ACC112 (cell line): Measurements from ENCODE around the gene AKAP6.

Experiments used
- H2AFZ ChIP-seq: fragments of 200-600 bp; sonication (generic); one replicate; pipeline ENCODE4 v1.6.0; 2017; ENCODE audit warnings: antibody characterized with exemption, low read length; ENCODE audit not compliant: unreplicated experiment
- H3K27ac ChIP-seq: fragments of 200-600 bp; sonication (generic); 2 replicates; pipeline ENCODE4 v1.5.1; 2014; ENCODE audit warnings: low read depth, mild to moderate bottlenecking, antibody characterized with exemption, low read length, moderate library complexity
- H3K27me3 ChIP-seq: fragments of 200-600 bp; sonication (generic); 2 replicates; pipeline ENCODE4 v1.6.1; 2014; ENCODE audit warnings: mild to moderate bottlenecking, antibody characterized with exemption, low read length, moderate library complexity, mixed read lengths; ENCODE audit not compliant: insufficient read depth
- H3K36me3 ChIP-seq: fragments of 200-600 bp; sonication (generic); 2 replicates; pipeline ENCODE4 v1.6.1; 2016; ENCODE audit warnings: mild to moderate bottlenecking, antibody characterized with exemption, low read length, moderate library complexity, mixed read lengths; ENCODE audit not compliant: insufficient read depth
- H3K4me1 ChIP-seq: fragments of 200-600 bp; sonication (generic); one replicate; pipeline ENCODE4 v1.6.1; 2016; ENCODE audit warnings: low read length, mixed read lengths; ENCODE audit not compliant: insufficient read depth, unreplicated experiment, control insufficient read depth
- H3K4me3 ChIP-seq: fragments of 200-600 bp; sonication (generic); 2 replicates; pipeline ENCODE4 v1.5.1; 2014; ENCODE audit warnings: mild to moderate bottlenecking, low read depth, low read length
- H3K79me2 ChIP-seq: fragments of 200-600 bp; sonication (generic); one replicate; pipeline ENCODE4 v1.6.0; 2016; ENCODE audit warnings: low read length; ENCODE audit not compliant: control insufficient read depth, unreplicated experiment, insufficient read depth

The AKAP6 gene

DNA sequence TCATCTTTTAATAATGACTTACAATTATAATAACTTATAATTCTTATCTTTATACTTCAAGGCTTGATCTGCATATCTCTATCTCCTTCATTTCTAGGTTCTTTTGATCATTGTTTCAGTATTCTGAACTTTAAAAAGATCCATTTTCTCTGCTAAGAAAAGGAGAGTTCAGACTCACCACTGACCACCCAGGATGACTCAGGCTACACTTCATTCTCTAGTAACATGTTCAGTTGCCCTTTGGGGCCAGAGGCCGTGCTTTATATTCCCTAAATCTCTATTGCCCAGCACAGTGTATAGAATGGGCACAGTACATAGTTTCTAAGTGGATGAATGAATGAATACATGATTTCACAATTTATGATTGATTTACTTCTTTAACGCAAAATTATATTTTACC, 268.7 kb downstream of the AKAP6 start:
- no peaks in the 10 kb centered on the region for H3K79me2 ChIP-seq
- peaks cover 52% of the 10 kb centered on the region for H3K4me1 ChIP-seq
- no peak overlapping the region for H3K4me3 ChIP-seq
- no peaks in the 10 kb centered on the region for H3K36me3 ChIP-seq
- H3K27ac ChIP-seq = no peak overlapping the region
- H3K27me3 ChIP-seq = no peaks in the 10 kb centered on the region
- no peak overlapping the region for H2AFZ ChIP-seq

DNA sequence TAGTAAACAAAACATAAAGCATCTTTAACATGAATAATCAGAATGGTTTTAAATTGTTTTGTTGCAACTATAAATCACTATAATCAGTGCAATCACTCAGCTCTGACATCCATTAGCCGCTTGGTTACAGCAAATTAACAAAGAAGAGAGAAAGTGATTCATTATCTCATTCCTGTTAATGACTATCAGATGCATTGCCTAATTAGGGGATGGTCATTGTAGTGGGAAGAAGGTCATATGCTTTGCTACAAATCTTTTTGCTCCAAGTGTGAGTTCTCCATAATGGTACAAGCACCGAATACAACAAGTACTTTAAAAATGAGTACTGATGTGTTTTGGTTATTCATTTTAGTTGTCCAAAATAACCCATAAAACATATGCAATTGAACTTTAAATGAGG, 272.0 kb downstream of the AKAP6 start:
- Histone ChIP-seq H3K36me3 (no peaks in the 10 kb centered on the region), H3K4me3 (no peak overlapping the region), H2AFZ (no peak overlapping the region), H3K79me2 (no peaks in the 10 kb centered on the region), H3K27me3 (no peaks in the 10 kb centered on the region), H3K27ac (no peak overlapping the region), H3K4me1 (peaks cover 22% of the 10 kb centered on the region)

DNA sequence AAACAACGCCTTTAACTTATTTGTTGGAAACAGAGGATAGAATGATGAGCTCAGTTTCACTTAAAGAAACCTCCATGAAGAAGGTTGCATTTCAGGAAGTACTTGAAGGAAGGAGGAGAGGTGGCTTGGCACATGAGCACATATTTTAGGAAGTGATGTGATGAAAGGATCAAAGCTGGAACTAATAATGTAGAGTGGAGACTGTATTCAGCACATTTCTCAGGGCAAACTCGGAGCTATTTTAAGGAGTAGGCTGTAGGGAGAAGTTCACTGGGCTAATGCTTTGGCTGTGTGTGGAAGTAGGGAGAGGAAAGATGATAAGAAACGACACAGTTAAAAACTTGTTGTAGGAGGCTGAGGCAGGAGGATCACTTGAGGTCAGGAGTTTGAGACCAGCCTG, 272.8 kb downstream of the AKAP6 start:
- H3K79me2 ChIP-seq = no peaks in the 10 kb centered on the region
- no peaks in the 10 kb centered on the region for H3K36me3 ChIP-seq
- no peaks in the 10 kb centered on the region for H3K27me3 ChIP-seq
- no peak overlapping the region for H3K4me3 ChIP-seq
- H2AFZ ChIP-seq = no peak overlapping the region
- no peak overlapping the region for H3K27ac ChIP-seq
- peaks cover 21% of the 10 kb centered on the region for H3K4me1 ChIP-seq

DNA sequence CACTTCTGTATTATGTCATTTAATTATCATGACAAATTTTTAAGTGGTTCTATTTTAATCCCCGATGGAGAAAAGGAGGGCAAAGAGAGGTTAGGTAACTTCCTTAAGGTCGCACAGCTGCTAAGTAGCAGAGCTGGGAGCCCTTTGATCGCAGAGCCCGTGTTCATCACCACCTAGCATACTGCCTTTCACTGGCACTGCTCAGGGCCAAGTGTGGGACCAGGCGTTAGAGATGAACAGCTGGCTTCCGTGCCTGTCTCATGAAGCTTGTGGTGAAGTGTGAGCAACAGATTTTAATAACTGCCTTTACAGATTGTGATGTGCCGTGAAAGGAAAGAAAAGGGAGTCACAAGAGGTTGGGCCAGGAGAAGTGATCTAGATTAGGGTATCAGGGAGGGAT, 273.6 kb downstream of the AKAP6 start:
- H3K79me2 ChIP-seq = no peaks in the 10 kb centered on the region
- no peaks in the 10 kb centered on the region for H3K36me3 ChIP-seq
- H3K4me1 ChIP-seq = peaks cover 16% of the 10 kb centered on the region
- H3K27me3 ChIP-seq = no peaks in the 10 kb centered on the region
- no peak overlapping the region for H3K4me3 ChIP-seq
- H2AFZ ChIP-seq = no peak overlapping the region
- H3K27ac ChIP-seq = no peak overlapping the region

DNA sequence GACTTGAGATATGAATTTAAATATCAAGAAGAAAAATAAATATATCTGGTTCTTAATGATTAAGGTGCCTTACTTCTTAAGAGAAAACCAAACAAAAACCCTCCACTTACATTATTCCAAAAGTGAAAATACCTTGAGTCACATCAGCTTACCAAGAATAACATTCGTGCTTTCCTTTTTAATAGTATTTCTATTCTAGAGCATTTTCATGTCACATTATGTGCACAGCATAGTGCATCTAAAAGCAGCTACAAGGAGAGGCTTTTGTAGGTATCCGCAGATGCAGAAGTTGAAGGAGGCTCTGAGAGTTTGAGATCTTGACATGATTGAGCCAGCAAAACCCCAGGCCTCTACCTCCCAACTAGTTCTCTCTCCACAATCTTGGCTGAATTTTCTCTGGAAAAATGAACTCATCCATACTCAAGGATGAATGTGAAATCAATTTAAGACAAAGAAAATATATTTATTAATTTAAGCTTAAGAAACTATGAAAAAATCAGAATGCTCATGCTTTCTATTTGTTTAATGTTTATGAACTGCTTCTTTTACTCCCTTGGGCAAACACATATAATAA, 275.0 kb downstream of the AKAP6 start:
- Histone ChIP-seq H3K36me3 (no peaks in the 10 kb centered on the region), H3K79me2 (no peaks in the 10 kb centered on the region), H3K4me3 (no peak overlapping the region), H2AFZ (no peak overlapping the region), H3K4me1 (peaks cover 16% of the 10 kb centered on the region), H3K27ac (no peak overlapping the region), H3K27me3 (no peaks in the 10 kb centered on the region)

DNA sequence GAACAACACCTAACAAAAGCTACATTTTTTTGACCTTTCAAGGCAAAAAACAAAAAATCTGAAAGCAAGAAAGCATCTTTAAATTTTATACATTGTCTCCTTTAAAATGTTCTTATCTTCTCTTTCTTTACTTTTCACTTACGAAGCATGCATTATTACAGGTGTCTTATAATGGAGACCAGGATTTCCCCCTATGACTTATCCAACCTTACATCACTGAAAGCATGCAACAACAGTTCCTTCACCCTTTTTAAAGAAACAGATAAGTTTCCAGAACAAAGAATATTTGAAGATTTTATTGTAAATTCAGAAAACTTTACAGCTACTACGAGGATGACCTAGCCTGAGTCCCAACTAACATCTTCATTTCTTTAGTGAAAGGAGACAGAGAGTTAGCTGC, 277.2 kb downstream of the AKAP6 start:
- Histone ChIP-seq H3K4me3 (no peak overlapping the region), H3K79me2 (no peaks in the 10 kb centered on the region), H3K4me1 (peaks cover 34% of the 10 kb centered on the region), H3K27me3 (no peaks in the 10 kb centered on the region), H3K27ac (no peak overlapping the region), H2AFZ (no peak overlapping the region), H3K36me3 (no peaks in the 10 kb centered on the region)

DNA sequence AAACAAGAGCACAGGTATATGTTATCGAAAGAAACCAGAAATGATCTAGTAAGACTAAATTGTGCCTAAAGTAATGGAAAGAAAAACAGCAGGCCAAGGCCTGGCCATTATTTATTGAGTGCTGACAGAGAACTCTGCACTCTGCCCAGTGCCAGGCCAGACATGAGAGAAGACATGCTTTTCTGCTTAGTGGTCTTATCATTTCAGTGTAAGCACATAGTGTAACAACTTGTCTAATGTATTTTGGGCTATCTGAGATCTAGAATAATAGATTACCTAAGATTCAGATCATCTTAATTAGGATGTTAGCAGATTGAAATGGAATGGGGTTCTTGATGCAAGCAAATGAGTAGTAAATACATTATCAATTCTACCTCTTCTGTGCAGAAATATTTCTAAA, 278.3 kb downstream of the AKAP6 start:
- H2AFZ ChIP-seq = no peak overlapping the region
- no peaks in the 10 kb centered on the region for H3K79me2 ChIP-seq

DNA sequence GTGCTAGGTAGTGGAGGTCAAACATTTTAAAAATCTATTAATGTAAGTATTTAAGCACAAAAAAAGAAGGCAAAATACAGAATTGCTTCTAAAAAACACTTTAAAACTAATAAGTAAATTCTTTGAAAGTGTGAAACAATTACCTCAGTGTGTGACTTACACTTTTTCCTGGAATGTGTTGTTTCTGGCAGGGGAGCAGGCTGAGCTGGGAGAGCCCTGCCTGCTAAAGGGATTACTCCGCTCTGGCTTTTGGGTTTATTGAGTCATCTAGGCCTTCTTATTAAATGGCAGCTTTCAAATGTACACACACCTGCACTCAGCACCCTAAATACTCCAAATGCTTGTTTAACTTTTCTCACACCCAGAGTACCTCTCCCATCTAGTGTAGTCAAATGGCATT, 279.8 kb downstream of the AKAP6 start:
- H3K4me1 ChIP-seq = peaks cover 51% of the 10 kb centered on the region
- H3K27ac ChIP-seq = no peak overlapping the region
- H3K79me2 ChIP-seq = no peaks in the 10 kb centered on the region

More for the DNA sequence above, 278.3 kb downstream of the AKAP6 start:
- Histone ChIP-seq H3K36me3 (no peaks in the 10 kb centered on the region), H3K4me3 (no peak overlapping the region), H3K27me3 (no peaks in the 10 kb centered on the region), H3K4me1 (peaks cover 45% of the 10 kb centered on the region), H3K27ac (no peak overlapping the region)

DNA sequence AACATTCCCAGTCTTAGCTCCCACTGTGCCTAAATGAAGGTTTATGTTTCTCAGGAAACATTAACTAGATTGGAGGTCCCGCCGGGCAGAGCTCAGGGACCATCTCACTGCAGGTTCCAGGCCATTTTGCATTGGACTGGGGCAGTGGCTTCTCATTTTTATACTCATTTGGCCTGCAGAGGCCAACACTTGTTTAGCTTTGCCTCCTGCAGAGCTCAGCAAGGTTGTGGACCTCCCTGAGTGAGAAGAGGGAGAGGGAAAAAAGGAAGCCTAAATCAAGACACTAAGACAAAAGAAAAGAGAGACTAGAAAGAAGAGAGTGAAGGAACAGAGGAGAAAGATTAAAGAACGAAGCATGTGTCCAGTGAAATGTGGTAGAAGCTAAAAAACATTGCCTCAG, 280.3 kb downstream of the AKAP6 start:
- no peaks in the 10 kb centered on the region for H3K36me3 ChIP-seq
- no peaks in the 10 kb centered on the region for H3K79me2 ChIP-seq
- H3K27me3 ChIP-seq = no peaks in the 10 kb centered on the region
- H3K4me1 ChIP-seq = peaks cover 51% of the 10 kb centered on the region
- H3K4me3 ChIP-seq = no peak overlapping the region
- no peak overlapping the region for H3K27ac ChIP-seq
- H2AFZ ChIP-seq = no peak overlapping the region

More for the DNA sequence above, 279.8 kb downstream of the AKAP6 start:
- H3K4me3 ChIP-seq = no peak overlapping the region
- H2AFZ ChIP-seq = no peak overlapping the region
- no peaks in the 10 kb centered on the region for H3K36me3 ChIP-seq
- no peaks in the 10 kb centered on the region for H3K27me3 ChIP-seq

DNA sequence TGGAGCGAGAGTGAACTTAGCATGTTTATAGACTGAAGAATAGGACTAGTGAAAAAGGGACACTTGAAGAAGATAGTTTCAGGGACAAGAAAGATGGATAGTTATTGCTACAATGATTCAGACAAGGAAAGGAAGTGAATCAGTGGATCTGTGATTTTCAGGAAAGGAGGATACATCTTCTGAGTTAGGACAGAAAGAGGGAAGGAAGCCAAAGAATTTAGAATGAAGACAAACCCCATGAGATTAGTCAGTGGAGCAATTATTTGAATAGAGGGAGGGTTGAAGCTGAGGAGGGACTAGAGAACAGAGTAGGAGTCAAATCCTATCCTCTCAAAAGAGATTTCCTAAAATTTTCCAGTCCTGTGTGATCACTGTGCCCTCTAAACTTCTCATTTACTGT, 282.7 kb downstream of the AKAP6 start:
- Histone ChIP-seq H3K36me3 (no peaks in the 10 kb centered on the region), H3K79me2 (no peaks in the 10 kb centered on the region), H3K4me3 (peak overlapping the region; percentile 19; the same call in 1 of the 2 replicates), H2AFZ (peak overlapping the region; percentile 63), H3K27ac (peak overlapping the region; percentile 77), H3K27me3 (no peaks in the 10 kb centered on the region), H3K4me1 (peaks cover 45% of the 10 kb centered on the region)

DNA sequence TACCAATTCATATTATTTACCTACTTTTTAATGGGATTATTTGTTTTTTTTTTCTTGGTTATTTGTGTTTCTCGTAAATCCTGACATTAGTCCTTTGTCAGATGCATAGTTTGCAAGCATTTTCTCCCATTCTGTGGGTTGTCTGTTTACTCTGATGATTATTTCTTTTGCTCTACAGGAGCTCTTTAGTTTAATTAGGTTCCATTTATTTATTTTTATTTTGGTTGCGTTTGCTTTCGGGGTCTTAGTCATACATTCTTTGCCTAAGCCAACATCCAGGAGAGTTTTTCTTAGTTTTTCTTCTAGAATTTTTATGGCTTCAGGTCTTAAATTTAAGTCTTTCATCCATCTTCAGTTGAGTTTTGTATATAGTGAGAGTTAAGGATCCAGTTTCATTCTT, 289.9 kb downstream of the AKAP6 start:
- Histone ChIP-seq H3K27me3 (no peaks in the 10 kb centered on the region), H3K36me3 (no peaks in the 10 kb centered on the region), H3K4me1 (peaks cover 43% of the 10 kb centered on the region), H3K4me3 (no peak overlapping the region), H3K79me2 (no peaks in the 10 kb centered on the region), H2AFZ (no peak overlapping the region), H3K27ac (no peak overlapping the region)
